GM21367 (cell line): Measurements from ENCODE around the gene RABGAP1L.

ENCODE experiments used
- ATAC-seq: cut with Tn5 transposase; IDR thresholded peaks from one replicate; pipeline ENCODE4 v1.9.1; 2021; ENCODE audit not compliant: unreplicated experiment

Gene RABGAP1L

DNA sequence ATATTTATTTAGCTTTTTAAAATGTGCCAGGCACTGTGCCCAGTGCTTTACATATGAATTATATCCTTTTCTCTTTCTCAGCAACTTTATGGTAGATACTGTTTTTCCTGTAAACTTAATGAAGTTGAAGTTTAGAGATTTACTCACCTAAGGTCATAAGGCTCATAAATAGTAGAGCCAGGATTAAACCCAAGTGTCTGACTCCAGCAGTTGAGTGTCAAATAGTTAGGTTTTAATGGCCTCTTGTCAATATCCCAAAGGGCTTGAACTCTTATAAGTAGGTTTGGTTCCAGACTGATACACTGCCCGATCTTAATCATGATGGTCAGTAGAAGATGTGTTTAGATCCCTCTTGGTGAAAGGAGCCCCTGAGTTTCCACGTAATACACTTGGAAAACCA is 37.8 kb downstream of the RABGAP1L start:
- no peak for ATAC-seq

DNA sequence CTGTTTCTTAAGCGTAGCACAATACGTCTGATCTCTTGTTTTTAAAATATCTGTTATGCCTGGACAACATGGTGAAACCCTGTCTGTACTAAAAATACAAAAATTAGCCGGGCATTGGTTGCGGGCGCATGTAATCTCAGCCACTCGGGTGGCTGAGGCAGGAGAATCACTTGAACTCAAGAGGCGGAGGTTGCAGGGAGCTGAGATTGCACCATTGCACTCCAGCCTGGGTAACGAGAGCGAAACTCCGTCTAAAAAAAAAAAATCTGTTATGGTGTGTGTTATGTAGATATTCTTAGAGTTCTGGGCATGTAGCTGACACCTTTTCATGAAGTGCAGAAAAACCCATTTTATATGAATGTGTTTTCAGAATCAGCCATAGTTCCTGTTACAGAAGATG is 38.2 kb downstream of the RABGAP1L start:
- ATAC-seq, result no peak

DNA sequence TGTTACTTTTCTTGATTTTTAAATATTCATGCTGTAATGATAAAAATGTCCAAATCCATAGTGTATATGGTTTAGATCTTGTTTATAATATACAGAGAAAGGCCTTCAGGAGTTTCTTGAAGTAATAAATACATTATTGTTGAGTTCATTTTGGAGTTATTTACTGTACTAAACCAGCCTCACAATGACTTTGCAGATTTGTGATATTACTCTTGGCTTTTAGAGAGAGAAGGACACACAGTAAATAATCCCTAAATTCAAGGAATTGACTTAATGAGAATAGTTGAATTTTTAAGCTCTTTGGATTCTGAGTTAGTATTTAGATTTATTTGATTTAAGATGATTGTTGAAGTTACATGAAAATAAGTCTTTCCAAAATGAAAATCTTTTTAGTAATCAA is 38.9 kb downstream of the RABGAP1L start:
- ATAC-seq, result no peak

DNA sequence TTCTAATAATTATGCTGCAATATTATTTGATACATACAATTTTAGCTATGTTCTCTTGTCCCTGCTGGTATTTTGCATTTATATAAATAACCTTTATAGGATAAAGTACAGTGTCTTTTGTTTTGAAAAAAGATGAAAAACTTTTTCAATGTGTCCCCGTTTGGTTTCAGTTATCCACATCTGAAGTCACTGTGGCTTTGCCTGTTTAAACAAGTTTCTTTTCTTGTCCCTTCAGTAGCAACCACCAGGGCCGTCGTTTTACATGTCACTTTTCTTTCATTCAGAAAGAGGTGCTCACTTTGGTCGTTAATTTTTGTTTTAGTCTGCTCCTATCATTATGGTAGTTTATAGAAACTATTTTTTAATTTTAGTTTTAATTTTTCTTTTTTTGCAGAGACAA is 41.4 kb downstream of the RABGAP1L start:
- ATAC-seq, result no peak

DNA sequence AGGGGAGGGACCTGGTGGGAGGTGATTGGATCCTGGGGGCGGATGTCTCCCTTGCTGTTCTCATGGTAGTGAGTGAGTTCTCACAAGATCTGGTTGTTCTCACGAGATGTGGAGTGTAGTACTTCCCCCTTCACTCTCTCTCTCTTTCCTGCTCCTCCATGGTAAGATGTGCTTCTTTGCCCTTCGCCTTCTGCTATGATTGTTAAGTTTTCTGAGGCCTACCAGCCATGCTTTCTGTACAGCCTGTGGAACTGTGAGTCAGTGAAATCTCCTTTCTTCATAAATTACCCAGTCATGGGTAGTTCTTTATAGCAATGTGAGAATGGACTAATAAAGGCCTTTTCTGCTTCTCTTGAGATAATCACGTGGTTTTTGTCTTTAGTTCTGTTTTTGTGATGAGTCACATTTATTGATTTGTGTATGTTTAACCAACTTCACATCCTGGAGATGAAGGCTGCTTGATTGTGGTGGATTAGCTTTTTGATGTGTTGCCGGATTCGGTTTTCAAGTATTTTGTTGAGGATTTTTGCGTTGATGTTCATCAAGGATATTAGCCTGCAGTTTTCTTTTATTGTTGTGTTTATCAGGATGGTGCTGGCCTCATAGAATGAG is 45.5 kb downstream of the RABGAP1L start:
- ATAC-seq, result no peak

DNA sequence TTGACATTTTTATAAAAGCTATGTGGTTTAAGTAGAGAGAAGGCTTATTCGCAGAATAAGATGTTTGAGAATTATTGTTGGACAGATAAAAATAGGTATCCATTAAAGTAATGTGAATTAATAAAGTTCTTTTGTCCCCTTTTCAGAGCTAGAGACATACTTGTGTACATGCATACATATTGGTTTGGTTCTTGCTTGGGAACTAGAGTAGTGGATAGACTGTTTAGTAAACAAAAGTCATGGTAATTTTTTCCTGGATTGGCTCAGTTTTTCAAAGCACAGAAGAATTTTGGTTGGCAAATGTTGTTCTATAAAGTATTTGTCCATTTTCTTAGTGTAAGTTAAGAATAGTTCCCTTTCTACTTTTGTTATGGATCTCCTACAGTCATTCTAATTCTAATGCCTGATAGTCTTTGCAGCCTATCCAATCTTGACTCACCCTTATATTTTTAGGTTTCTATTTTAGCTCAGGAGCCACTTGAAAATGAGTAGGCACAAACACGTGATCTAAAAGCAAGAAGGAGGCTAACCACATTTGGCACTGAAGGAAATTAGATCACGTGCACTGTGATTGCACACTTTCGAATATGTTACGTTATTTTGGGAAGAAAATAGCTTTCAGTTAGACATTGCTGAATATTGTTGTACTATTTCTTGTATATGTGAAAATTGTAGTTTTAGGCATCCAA is 47.0 kb downstream of the RABGAP1L start:
- no peak for ATAC-seq

DNA sequence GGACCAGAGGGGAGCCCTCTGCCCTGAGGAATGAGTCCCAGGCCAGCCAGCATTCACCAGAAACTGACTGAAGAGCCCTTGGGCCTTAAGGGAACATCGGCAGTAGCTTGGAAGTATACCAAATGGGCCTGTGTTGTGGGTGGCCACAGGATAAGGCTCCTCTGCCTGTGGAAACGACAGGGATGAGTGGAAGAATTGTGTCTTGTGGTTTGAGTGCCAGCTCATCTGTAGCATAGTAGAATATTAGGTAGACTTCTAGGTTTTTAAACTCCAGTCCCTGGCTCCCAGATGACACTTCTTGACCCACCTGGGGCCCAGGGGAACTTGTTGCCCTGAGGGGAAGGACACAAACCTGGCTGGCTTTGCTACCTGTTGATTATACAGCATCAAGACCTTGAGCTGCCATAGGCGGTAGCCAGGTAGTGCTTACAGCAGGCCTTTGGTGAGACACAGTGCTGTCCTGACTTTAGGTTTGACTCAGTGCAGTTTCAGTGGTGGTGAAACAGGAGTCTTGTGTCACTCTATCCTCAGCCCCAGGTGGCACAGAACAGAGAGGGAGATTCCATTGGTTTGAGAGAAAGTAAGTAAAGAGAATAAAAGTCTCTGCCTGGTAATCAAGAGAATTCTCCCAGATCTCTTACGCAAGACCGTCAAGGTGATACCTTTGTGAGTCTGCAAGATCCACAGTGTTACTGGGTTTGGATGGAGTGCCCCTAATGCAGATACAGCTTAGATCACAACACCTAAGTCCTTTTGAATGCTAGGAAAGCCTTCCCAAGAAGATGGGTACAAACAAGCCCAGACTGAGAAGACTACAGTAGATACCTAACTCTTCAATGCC is 50.2 kb downstream of the RABGAP1L start:
- ATAC-seq, result peak; percentile 67

DNA sequence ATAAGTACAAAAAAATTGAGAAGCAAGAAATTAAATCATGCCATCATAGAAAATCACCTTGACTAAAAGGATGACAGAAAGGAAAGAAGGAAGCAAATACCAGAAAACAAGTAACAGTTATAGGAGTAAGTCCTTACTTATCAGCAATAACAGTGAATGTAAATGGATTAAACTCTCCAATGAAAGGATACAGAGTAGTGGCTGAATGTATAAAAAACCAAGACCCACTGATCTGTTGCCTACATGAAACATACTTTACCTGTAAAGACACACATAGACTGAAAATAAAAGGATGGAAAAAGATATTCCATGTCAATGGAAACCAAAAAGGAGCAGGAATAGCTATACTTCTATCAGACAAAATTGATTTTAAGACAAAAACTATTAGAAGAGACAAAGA is 52.2 kb downstream of the RABGAP1L start:
- ATAC-seq, result no peak

DNA sequence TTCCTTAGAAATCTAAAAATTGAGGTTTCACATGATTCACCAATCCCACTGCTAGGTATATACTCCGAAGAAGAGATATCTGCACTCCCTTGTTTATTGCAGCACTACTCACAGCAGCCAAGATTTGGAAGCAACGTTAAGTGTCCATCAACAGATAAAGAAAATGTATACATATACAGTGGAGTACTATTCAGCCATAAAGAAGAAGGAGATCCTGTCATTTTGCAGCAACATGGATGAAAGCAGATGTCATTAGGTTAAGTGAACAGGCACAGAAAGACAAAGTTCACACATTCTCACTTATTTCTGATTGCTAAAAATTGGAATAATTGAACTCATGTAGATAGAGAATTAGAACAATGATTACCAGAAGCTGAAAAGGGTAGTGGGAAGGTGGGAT is 56.4 kb downstream of the RABGAP1L start:
- no peak for ATAC-seq

DNA sequence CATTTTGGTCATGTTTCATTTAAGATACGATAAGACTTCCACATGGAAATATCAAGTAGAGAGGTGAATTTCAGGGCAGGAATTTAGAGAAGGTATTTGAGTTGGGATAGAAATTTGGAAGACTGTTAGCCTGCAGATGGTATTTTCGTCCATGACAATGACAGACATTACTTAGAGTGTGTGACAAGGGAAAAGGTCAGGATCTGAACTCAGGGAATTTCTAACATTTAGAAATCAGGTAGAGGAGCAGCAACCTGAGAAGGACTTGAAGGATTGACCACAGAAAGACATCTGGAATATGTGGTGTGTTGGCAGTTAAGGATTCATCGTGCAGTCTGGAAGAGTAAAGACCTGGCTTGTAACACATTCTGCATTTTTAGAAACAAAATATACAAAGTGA is 57.9 kb downstream of the RABGAP1L start:
- no peak for ATAC-seq

DNA sequence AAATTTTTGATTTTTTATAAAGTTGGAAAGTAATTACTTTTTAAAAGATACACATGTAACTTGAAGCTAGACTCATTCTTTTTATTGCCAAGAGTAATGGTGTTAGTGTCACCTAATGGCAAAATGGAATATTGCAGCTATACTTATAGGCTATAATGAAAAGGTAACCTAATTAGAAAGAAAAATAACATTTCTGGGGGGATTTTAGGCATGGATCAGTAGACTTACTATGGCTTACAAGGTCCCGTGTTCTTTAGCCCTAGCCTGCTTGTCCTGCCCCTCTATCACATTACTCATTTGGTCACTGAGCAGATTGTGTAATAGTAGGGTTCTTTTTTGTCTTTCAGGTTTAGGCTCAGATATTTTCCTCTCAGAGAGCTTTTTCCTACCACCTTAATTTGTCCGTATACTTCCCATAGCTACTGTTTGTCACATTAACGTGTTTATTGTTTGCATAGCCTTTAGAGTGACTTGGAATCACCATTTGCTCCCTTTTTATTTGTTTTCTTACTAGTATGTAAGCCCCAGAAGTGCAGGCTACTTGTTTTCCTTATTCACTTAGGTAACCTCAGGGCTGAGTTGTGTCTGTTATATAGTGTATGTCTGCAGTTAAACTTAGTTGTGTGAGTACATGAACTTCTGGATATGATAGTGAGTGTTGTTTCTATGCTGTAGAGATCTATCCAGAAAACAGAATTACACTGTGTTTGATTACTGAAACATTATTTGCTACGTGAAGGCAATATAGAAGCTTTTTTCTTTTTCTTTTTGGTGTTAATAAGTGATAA is 58.7 kb downstream of the RABGAP1L start:
- ATAC-seq, result peak; percentile 36

DNA sequence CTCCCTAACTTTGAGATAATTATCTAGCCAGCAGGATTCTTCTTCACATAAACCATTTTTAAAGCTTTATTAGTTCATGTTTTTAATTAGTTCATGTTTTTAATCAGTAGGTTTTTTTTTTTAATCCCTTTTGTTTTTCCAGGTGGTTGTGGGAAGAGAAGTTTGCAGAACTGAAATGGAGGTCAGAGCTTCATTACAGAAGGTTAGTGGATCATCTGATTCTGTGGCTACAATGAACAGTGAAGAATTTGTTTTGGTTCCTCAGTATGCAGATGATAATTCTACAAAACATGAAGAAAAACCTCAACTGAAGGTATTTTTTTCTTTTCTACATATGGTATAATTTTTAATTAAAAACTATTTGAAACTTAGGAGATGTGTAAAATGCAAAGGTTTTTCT is 59.7 kb downstream of the RABGAP1L start:
- ATAC-seq, result no peak

DNA sequence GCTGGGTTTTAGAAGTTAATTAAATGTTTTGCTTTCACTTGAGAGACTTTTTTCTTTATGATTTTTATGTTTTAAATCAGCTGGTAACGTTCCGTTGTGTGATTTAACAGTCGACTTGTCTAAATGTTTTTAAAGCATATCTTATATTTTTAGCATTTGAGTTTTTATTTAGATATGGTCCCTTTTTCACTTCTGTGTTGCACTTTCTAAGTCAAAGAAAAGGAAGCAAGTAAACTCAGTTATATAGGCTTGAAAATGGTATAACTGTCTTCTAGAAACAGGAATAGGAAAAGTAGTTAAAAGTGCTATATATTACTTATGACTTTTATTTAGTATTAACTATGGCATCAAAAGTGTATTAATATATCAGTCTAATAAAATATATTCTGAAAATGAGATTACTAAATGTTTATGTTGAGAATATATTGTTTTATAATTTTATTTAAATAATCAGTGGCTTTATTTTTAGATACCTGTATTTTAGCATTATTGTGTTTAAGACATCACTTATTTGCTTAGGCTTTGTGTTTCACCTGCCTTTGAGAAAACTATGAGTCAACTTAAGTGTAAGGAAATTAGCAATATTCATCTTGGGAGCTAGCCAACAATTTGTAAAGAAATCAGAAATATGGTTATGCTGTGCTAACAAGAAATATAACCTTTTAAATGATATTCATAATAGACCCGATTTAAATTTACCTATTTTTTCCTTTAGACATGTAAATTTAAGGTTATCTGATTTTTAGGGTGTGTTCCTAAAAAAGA is 60.5 kb downstream of the RABGAP1L start:
- no peak for ATAC-seq

DNA sequence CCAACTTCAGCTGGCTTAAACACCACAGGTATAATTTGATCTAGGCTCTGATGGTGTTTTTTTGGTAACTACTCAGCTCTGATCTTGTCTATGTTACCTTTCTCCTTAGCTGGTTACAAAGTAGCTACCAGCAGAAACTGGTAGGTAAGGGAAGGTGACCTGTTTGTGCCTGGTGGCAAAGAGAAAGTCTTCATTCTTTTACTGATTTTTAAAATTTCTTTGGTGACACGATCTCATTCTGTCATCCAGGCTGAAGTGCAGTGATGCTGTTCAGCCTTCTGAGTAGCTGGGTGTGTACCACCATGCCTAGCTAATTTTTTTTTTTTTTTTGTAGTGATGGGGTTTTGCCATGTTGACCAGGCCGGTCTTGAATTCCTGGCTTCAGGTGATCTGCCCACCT is 62.4 kb downstream of the RABGAP1L start:
- ATAC-seq, result no peak

DNA sequence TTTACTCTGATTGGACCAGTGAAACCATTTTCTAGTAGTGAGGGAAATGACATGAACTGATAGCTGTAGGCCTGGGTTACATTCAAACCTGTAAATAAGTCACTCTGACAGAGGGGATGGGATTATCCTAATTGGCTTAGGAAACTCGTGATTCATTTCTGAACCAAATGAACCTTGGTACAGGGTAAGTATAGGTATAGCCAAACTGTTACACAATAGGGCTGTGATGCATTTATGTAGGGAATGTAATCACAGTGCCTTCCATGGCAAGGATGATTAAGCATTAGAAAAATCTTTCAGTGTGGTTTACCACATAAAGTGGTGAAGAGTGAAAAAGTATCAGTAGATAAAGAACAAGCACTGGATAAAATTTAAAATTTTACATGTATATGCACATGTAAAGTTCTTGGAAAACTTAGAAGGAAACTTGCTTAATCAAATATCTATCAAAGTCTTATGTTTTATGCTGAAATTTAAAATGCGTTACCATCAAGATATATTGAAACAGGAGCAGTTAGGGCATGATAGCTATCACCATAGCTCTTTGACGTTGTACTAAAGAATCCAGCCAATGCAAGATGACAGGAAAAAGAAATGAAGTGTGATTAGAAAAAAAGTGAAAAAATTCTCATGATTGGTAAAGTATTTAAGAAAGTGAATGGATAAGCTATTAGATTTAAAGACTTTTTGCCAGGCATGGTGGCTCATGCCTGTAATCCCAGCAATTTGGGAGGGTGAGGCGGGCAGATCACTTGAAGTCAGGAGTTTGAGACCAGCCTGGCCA is 63.0 kb downstream of the RABGAP1L start:
- ATAC-seq, result no peak

DNA sequence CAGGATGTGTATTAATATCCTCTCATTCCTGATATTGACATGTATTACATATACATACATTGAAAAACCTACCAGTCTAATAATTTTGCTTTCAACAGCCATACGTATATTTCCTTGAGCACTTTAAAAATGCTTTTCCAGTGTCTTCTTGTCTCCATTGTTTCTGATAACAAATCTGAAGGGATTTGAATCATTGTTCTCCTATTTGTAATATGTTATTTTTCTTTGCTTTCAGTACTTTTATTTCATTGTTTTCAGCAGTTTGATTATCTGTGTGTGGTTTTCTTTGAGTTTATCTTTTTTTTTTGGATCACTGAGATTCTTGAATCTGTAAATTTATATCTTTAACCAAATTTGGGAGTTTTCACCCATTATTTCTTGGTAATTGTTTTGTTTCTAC is 65.3 kb downstream of the RABGAP1L start:
- ATAC-seq, result no peak

DNA sequence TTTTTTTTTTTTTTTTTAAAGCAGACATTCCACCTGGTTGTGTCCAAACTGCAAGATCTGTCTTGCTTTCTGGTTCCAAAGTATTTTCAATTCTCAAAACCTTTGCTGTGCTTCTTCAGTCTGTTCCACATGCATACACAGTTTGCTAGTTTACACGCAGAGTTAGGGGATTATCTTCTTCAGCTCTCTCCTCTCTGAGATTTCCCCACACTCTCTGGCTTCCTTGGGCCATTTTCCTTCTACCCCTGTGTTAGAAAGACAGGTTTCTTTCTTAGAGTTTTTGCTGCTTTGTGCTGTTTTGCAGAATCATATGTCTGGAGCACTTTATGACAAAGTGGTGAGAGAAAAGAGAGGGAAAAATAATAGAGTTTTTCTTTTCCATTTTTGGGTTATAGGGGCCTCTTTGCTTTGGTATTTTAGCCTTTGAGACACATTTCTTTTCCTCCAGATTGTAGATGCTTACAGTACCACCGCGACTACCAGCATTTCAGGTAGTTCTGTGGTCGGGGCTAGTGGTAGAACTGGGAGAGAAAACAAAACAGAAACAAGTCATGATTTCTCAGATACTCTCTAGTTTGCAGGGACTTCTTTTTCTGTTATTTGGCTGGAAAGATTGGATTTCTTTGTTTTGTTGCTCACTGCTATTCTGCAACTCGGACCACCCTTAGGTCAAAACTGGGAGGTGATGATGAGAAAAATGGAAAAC is 66.3 kb downstream of the RABGAP1L start:
- peak; percentile 70 for ATAC-seq

DNA sequence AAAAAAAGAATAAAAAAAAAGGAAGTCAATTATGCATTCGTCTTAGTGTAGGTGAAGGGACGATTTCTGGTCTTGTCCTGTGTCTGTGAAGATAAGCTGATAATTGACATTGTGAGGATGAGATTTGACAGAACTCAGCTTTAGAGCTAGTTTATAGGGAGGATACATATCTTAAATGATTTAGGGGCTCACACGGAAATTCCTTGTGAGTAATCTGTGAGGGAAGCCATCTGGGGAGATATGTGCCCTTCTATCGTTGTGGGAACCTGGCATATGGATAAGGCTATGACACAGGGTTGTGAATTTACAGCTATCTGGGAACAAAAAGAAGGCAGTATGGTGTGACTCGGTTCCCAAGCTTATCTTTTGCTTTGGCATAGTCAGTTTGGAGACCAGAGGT is 71.1 kb downstream of the RABGAP1L start:
- no peak for ATAC-seq

DNA sequence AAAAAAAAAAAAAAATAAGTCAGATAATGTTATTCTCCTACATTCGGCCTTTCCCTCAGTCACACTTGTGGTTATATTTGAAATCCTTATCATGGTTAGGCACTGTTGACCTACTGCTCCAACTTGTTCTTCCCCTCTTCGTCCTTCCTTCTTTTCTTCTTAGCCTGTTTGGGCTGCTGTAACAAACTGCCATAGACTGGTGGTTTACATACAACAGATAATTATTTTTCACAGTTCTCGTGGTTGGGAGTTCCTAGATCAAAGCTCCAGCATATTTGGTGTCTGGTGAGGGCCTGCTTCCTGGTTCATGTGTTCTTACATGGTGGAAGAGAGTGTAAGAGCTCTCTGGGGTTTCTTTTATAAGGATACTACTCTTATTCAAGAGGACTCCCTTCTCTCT is 73.4 kb downstream of the RABGAP1L start:
- ATAC-seq, result no peak
